ENCODE data around the gene AHRR.

- TF ChIP-seq, protein P1, sequence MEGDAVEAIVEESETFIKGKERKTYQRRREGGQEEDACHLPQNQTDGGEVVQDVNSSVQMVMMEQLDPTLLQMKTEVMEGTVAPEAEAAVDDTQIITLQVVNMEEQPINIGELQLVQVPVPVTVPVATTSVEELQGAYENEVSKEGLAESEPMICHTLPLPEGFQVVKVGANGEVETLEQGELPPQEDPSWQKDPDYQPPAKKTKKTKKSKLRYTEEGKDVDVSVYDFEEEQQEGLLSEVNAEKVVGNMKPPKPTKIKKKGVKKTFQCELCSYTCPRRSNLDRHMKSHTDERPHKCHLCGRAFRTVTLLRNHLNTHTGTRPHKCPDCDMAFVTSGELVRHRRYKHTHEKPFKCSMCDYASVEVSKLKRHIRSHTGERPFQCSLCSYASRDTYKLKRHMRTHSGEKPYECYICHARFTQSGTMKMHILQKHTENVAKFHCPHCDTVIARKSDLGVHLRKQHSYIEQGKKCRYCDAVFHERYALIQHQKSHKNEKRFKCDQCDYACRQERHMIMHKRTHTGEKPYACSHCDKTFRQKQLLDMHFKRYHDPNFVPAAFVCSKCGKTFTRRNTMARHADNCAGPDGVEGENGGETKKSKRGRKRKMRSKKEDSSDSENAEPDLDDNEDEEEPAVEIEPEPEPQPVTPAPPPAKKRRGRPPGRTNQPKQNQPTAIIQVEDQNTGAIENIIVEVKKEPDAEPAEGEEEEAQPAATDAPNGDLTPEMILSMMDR (IDR thresholded peaks at IDR 0.05) = no peak
- no peak for TF ChIP-seq POLR2A (IDR thresholded peaks at IDR 0.05)
Observed at GRCh38 chr5:435156-435790, 113.8 kb downstream of the AHRR start.
